Measurements from ENCODE around the gene RNF32. TPM values are rescaled to one million over a fixed set of nuclear protein-coding genes. Genes with fewer than 3 reads are reported as not detected.

Gene RNF32
- total RNA-seq (2014; rRNA removed; shearing (Covaris generic)), result 0.47 TPM in 1 of 2 replicates, not detected in the other

- peak; percentile 50 for DNase-seq (ENCODE audit: low read depth)
Measured at GRCh38 chr7:156640257-156640948, at the start of gene RNF32. TSS of gene RNF32 (plus strand) at chr7:156640774. CDS start at chr7:156643878, 3,104 bp downstream.

DNA sequence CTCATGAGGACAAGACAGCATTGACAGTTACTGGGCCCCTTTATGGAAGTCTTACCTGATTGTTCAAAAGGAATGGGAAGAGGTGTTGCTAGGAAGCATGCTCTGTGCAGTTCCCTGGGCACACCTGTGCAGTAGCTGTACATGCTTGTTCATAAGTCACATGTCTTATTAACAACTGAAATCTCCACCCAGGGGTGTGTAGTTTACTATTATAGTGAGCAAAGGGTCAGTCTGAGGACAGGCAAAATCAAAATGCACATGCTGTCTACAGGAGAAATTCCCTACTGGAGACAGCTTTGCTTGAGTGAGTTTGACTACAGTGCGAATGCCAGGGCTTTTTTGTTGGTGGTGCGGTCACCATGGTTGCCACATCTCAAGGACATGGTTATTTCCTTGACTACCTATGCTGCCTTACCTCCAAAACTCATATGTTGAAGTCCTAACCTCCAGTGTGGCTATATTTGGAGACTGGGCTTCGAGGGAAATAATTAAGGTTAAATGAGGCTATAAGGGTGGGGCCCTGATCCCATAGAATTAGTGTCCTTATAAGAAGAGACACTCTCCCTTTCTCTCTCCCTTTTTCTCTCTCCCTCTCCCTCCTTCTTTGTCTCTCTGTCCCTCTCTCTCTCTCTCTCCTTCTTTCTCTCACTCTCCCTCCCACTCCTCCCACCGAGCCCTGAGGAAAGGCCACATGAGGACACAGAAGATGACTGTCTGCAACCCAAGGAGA, 48.3 kb upstream of the RNF32 start:
- no peak for DNase-seq (ENCODE audit: low read depth)

- DNase-seq (ENCODE audit: low read depth), result no peak
Measured at GRCh38 chr7:156594283-156595080, 46.1 kb upstream of the RNF32 start.

DNA sequence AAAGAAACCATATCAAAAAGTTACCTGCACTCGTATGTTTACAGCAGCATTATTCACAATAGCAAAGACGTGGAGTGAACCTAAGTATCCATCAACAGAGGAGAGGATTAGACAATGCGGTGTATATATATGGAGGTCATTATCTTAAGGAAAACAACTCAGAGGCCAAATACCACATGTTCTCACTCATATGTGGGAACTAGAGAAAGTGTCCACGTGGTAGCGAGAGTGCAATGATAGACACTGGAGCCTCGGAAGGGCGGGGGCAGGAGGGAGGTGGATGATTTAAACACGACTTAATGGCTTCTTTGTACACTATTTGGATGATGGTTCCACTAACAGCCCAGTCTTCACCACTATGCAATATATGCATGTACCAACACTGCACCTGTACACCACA, 40.1 kb upstream of the RNF32 start:
- DNase-seq (ENCODE audit: low read depth), result no peak

- no peak for DNase-seq (ENCODE audit: low read depth)
Measured at GRCh38 chr7:156602283-156602682, 38.3 kb upstream of the RNF32 start.

GRCh38 chr7:156603011-156603410, 37.6 kb upstream of the RNF32 start:
- no peak for DNase-seq (ENCODE audit: low read depth)

GRCh38 chr7:156603629-156604028, 36.9 kb upstream of the RNF32 start:
- no peak for DNase-seq (ENCODE audit: low read depth)

- DNase-seq (ENCODE audit: low read depth), result peak; percentile 61
Measured at GRCh38 chr7:156604311-156604710, 36.3 kb upstream of the RNF32 start.

- DNase-seq (ENCODE audit: low read depth), result no peak
Measured at GRCh38 chr7:156604836-156605695, 35.5 kb upstream of the RNF32 start.

- DNase-seq (ENCODE audit: low read depth), result no peak
Measured at GRCh38 chr7:156606135-156606534, 34.4 kb upstream of the RNF32 start.

- no peak for DNase-seq (ENCODE audit: low read depth)
Measured at GRCh38 chr7:156606691-156607331, 33.8 kb upstream of the RNF32 start.

GRCh38 chr7:156607332-156608172, 33.0 kb upstream of the RNF32 start:
- DNase-seq (ENCODE audit: low read depth), result no peak

- no peak for DNase-seq (ENCODE audit: low read depth)
Measured at GRCh38 chr7:156608173-156608478, 32.4 kb upstream of the RNF32 start.

DNA sequence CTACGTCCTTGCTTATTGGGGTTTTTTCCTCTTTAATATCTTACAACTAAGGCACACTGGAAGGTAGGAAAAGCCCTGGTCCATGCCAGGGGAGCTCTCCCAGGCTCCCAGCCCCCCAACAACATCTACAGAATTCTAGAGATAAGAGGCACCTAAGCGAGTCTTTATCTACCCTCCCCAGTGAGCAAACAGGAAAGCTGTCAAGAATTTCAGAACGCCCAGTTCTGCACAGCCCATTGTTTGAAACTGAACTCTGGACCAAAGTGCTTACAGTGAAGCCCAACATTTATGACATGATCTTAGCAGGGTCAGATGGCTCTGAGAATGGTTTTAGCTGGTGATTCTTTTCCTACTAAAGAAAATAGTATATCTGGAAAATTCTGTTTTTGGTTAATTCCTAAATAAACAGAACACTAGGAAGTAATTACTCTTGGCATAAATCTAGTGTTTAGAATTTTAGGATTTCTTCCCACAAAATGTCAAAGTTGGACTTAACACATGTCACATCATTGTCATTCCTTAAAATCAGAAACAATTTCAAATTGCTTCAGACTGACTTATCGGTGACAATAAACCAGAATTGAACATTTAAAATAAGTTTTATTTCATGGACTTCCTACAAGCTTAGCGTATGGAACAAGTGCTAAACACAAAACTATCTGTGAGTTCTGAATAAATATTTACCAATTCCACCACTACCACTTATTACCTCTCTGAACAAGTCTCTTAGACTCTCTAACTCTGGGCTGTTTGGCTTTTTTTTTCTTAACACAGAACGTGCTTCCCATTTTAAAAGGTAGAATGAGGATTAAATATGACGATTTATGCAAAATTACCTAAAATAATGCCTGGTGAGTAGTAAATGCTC, 31.3 kb upstream of the RNF32 start:
- no peak for DNase-seq (ENCODE audit: low read depth)

DNA sequence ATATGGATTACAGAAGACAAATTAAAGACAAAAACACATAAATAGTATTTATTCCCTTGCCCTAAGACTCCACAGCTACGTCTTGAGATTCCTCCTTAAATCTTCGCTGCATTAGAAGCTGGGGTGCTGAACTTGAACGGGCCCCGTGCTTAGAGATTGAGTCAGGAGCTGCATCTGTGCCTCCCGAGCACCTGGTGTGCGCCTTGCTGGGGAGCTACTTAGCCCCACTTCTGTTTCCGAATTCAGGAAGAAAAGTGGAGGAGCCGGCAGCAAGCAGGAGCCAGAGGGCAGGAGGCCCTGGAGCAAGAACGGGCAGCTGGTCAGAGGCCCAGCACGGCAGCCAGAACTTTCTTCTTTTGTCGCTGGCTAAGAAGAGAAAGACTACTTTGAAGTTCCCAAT, 30.4 kb upstream of the RNF32 start:
- no peak for DNase-seq (ENCODE audit: low read depth)

GRCh38 chr7:156610601-156611000, 30.0 kb upstream of the RNF32 start:
- no peak for DNase-seq (ENCODE audit: low read depth)

DNA sequence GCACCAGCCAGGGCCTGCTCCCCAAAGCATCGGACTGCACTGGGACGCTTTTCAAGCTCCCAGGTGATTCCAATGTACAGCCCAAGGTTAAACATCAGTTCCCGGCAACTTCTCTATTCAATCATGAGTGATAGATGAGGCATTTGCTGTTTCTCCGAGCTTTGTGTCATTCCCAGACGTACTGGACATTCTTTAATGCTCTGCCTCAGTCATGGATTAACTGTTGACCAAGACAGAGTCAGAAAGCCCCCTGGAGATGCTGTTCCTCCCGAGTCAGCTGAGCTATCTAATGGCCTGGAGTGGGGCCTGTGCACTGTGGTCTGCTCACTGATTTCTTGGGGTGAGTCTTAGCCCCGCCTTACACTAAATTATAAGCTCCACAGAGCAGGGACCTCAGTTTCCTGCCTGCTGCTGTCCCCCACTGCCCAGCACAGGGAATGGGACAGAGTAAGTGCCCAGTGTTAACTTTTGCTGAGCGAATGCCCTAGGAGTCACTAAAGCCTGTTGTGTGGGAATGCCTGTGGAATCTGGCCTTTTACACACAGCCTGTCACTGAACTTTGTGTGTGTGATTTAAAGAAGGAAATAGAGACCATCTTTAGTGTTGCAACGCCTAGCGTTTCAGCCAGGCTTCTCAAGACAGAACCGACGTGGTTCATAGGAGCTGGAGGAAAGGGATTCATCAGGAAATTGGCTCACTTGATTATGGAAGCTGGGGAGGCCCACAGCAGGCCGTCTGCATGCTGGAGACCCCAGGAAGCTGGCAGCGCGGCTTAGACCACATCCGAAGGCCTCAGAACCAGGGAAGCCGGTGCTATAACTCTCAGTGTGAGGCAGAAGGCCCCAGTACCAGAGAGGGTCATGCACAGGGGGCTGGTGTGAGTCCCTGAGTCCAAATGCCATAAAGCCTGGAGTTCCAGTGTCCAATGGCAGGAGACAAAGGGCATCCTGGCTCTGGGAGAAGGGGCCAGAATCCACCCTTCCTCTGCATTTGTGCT, 29.3 kb upstream of the RNF32 start:
- DNase-seq (ENCODE audit: low read depth), result no peak

- DNase-seq (ENCODE audit: low read depth), result no peak
Measured at GRCh38 chr7:156612930-156613329, 27.6 kb upstream of the RNF32 start.
